ENCODE data around the gene KDM4B.
A peak's percentile ranks its signal among the peaks of the same experiment; 100 is the strongest.
"Not testable (repeated sequence)": the region's sequence is repeated elsewhere in the genome, so short reads cannot be mapped to it uniquely, and the experiment has no call there.

Gene KDM4B

DNA sequence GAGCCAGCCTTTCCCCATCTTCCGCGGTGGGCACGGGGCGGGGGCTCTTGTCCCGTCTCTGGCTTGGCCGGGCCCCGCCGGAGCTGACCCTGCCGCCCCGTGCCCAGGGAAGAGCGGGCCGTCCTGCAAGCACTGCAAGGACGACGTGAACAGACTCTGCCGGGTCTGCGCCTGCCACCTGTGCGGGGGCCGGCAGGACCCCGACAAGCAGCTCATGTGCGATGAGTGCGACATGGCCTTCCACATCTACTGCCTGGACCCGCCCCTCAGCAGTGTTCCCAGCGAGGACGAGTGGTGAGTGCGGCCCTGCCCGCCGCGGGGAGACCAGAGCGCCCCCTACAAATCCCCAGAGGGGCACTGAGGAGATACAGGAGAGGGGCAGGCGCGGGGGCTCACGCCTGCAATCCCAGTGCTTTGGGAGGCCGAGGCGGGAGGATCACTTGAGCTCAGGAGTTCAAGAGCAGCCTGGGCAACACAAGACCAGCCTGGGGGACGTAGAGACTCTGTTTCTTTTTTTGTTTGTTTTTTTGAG is 27.2 kb upstream of the KDM4B start:
- H3K27ac ChIP-seq (ENCODE audit: low read length); H3K4me3 ChIP-seq (ENCODE audit: low read length); H3K27me3 ChIP-seq (ENCODE audit: control insufficient read depth, insufficient read depth, low read length); H3K9ac ChIP-seq (ENCODE audit: low read length); H3K9me3 ChIP-seq (ENCODE audit: control insufficient read depth, low read depth, low read length); H3K4me1 ChIP-seq (ENCODE audit: control insufficient read depth, low read depth, low read length): not testable (repeated sequence)
- peaks cover 45% of the 10 kb centered on the region for H3K36me3 ChIP-seq (ENCODE audit: control insufficient read depth, low read depth, low read length)

DNA sequence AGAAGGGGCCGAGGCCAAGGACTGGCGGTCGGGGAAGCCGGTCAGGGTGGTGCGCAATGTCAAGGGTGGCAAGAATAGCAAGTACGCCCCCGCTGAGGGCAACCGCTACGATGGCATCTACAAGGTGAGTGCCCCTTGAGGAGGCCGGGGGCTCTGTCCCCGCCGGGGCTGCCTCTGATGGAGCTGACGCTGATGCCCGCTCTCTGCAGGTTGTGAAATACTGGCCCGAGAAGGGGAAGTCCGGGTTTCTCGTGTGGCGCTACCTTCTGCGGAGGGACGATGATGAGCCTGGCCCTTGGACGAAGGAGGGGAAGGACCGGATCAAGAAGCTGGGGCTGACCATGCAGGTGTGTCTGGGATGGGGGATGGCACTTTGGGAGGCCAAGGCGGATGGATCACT is 18.3 kb upstream of the KDM4B start:
- H3K36me3 ChIP-seq (ENCODE audit: control insufficient read depth, low read depth, low read length), result peaks cover 72% of the 10 kb centered on the region
- H3K9ac ChIP-seq (ENCODE audit: low read length); H3K27ac ChIP-seq (ENCODE audit: low read length); H3K4me1 ChIP-seq (ENCODE audit: control insufficient read depth, low read depth, low read length); H3K4me3 ChIP-seq (ENCODE audit: low read length); H3K9me3 ChIP-seq (ENCODE audit: control insufficient read depth, low read depth, low read length); H3K27me3 ChIP-seq (ENCODE audit: control insufficient read depth, insufficient read depth, low read length): not testable (repeated sequence)

DNA sequence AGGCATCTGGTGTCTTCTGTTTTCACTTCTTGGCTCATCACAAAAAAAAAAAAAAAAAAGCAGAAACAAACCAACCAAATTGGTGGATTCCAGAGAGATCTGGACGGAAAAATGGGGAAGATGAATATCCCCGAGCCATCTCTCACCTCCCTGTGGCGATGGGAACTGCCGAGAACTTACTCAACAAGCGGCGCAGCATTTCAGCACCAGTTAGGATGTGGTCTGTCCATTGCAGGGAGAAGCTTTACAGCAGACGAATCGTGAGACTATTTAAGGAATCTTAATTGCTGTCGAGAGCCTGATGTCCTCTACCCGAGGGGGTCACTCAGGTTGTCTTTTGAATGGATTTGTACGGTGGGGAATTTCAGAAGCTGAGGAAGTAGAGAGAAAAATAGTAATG is 17.3 kb upstream of the KDM4B start:
- H3K4me1 ChIP-seq (ENCODE audit: control insufficient read depth, low read depth, low read length), result no peaks in the 10 kb centered on the region
- H3K36me3 ChIP-seq (ENCODE audit: control insufficient read depth, low read depth, low read length), result peaks cover 70% of the 10 kb centered on the region
- H3K9ac ChIP-seq (ENCODE audit: low read length), result no peak overlapping the region
- H3K9me3 ChIP-seq (ENCODE audit: control insufficient read depth, low read depth, low read length), result no peaks in the 10 kb centered on the region
- H3K4me3 ChIP-seq (ENCODE audit: low read length), result no peak overlapping the region
- H3K27me3 ChIP-seq (ENCODE audit: control insufficient read depth, insufficient read depth, low read length), result no peaks in the 10 kb centered on the region
- no peak overlapping the region for H3K27ac ChIP-seq (ENCODE audit: low read length)

DNA sequence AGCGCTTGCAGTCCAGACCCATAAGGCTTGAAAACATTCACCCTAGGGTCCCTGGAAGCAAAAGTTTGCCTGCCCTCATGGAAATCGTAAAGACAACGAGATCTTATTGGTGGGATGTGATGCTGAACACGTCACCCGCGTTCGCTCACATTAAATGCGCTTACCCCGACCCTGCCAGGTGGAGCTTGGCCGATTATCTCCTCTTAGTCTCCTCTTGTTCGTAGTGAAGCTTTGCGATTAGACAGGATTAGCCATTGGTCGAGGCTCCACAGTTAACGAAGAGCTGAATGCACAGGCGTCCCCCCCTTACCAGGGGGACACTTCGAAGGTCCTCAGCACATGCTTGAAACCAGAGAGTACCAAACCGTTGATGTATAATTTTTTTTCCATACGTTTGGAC is 16.0 kb upstream of the KDM4B start:
- Histone ChIP-seq H3K4me3 (ENCODE audit: low read length) (no peak overlapping the region), H3K27me3 (ENCODE audit: control insufficient read depth, insufficient read depth, low read length) (no peaks in the 10 kb centered on the region), H3K36me3 (ENCODE audit: control insufficient read depth, low read depth, low read length) (peaks cover 69% of the 10 kb centered on the region), H3K4me1 (ENCODE audit: control insufficient read depth, low read depth, low read length) (no peaks in the 10 kb centered on the region), H3K9ac (ENCODE audit: low read length) (no peak overlapping the region), H3K27ac (ENCODE audit: low read length) (no peak overlapping the region), H3K9me3 (ENCODE audit: control insufficient read depth, low read depth, low read length) (no peaks in the 10 kb centered on the region)

DNA sequence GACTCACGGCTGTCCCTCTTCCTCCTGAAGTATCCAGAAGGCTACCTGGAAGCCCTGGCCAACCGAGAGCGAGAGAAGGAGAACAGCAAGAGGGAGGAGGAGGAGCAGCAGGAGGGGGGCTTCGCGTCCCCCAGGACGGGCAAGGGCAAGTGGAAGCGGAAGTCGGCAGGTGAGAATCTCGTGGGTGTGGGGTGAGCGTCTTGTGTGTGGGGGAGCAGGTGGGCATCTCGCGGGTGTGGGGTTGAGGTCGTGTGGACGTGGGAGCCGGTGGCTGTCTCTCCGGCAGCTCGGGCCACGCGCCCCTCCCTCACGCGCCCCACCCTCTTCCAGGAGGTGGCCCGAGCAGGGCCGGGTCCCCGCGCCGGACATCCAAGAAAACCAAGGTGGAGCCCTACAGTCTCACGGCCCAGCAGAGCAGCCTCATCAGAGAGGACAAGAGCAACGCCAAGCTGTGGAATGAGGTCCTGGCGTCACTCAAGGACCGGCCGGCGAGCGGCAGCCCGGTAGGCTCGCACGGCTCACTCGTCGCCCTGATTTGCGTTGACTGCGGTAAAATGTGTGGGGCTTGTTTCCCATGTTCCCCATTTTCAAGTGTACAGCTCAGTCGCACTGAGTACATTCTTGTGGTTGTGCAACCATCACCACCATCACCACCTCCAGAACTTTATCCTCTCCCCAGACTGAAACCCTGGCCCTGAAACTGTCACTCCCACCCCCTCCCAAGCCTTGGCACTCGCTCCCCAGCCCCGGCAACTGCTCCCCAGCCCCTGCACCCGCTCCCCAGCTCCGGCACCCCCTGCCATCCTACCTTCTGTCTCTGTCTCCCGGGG is 14.4 kb upstream of the KDM4B start:
- H3K27ac ChIP-seq (ENCODE audit: low read length); H3K4me1 ChIP-seq (ENCODE audit: control insufficient read depth, low read depth, low read length); H3K9me3 ChIP-seq (ENCODE audit: control insufficient read depth, low read depth, low read length); H3K27me3 ChIP-seq (ENCODE audit: control insufficient read depth, insufficient read depth, low read length); H3K9ac ChIP-seq (ENCODE audit: low read length); H3K4me3 ChIP-seq (ENCODE audit: low read length): not testable (repeated sequence)
- H3K36me3 ChIP-seq (ENCODE audit: control insufficient read depth, low read depth, low read length), result peaks cover 61% of the 10 kb centered on the region

DNA sequence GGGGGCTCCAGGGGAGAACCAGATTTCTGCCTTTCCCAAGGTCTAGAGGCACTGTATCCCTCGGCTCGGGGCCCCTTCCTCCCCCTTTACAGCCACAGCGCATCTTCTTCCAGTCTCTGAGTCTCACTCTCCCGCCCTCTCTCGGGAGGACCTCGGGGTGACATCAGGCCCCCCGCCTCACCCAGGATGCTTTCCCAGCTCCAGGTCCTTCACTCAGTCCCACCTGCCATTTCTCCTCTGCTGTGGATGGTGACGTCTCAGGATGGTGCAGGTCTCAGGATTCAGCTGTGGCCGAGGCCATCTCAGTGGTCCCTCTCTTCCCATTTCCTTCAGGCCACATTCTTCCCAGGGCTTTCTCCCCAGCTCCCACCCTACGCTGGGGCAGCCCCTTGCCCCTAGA is 13.6 kb upstream of the KDM4B start:
- Histone ChIP-seq H3K36me3 (ENCODE audit: control insufficient read depth, low read depth, low read length) (peaks cover 59% of the 10 kb centered on the region), H3K4me3 (ENCODE audit: low read length) (no peak overlapping the region), H3K9ac (ENCODE audit: low read length) (no peak overlapping the region), H3K9me3 (ENCODE audit: control insufficient read depth, low read depth, low read length) (no peaks in the 10 kb centered on the region), H3K4me1 (ENCODE audit: control insufficient read depth, low read depth, low read length) (no peaks in the 10 kb centered on the region), H3K27ac (ENCODE audit: low read length) (no peak overlapping the region), H3K27me3 (ENCODE audit: control insufficient read depth, insufficient read depth, low read length) (no peaks in the 10 kb centered on the region)

DNA sequence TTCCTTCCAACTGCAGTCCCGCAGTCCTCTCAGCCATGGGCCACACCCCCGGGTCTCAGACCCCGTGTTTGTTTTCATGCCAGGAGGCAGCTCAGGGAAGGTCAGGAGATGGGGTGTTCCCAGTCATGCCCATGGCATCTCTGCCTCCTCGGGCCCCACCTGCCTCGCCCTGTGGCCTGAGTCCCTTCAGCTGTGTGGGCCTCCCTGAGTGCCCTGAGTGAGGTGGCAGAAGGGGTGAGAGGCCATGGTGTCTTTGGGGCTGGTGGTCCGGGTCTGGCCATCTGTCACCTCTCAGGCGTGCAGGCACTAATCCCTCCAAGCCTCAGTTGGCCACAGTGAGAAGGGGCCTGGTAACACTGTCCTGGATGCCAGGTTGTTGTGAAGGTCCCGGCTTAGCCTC is 10.9 kb upstream of the KDM4B start:
- Histone ChIP-seq H3K27me3 (ENCODE audit: control insufficient read depth, insufficient read depth, low read length) (no peaks in the 10 kb centered on the region), H3K36me3 (ENCODE audit: control insufficient read depth, low read depth, low read length) (peaks cover 53% of the 10 kb centered on the region), H3K27ac (ENCODE audit: low read length) (no peak overlapping the region), H3K9me3 (ENCODE audit: control insufficient read depth, low read depth, low read length) (no peaks in the 10 kb centered on the region), H3K9ac (ENCODE audit: low read length) (no peak overlapping the region), H3K4me3 (ENCODE audit: low read length) (no peak overlapping the region), H3K4me1 (ENCODE audit: control insufficient read depth, low read depth, low read length) (no peaks in the 10 kb centered on the region)

DNA sequence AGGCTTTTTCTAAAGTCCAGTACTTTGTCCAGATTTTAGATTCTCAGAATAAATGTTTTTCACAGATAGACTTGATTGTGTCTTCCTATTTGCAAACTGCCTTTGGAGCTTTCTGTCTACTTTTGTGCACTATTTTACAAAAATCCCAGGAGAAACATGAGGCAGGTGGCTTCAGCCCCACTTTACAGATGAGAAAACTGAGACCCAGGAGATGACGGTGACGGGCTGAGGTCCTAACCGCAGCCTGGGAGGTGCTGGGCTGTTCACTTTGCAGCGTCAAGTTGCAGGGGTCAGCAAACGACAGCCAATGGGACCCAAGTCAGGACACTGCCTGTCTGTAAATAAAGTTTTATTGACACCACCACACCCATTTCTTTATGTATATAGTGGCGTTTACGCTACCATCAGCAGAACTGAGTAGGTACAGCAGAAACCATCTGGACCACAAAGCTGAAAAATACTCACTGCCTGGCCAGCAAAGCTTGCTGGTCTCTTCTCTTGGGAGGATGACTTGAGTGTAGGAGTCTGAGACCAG is 6.8 kb upstream of the KDM4B start:
- Histone ChIP-seq H3K4me1 (ENCODE audit: control insufficient read depth, low read depth, low read length) (no peaks in the 10 kb centered on the region), H3K4me3 (ENCODE audit: low read length) (no peak overlapping the region), H3K36me3 (ENCODE audit: control insufficient read depth, low read depth, low read length) (peaks cover 20% of the 10 kb centered on the region), H3K27me3 (ENCODE audit: control insufficient read depth, insufficient read depth, low read length) (no peaks in the 10 kb centered on the region), H3K9me3 (ENCODE audit: control insufficient read depth, low read depth, low read length) (no peaks in the 10 kb centered on the region), H3K9ac (ENCODE audit: low read length) (no peak overlapping the region), H3K27ac (ENCODE audit: low read length) (no peak overlapping the region)

DNA sequence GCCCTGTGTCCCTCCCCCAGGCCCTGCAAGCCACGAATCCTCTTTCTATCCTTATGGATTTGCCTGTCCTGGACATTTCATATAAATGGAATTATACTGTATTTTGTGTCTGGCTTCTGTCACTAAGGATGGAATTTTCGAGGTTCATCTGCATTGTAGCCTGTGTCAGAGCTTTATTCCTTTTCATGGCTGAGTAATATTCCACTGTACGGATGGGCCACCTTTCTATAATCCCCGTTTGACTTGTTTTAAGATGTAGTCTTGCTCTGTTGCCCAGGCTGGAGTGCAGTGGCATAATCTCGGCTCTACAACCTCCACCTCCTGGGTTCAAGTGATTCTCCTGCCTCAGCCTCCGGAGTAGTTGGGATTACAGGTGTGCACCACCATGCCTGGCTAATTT is 3.9 kb upstream of the KDM4B start:
- Histone ChIP-seq H3K4me3 (ENCODE audit: low read length) (no peak overlapping the region), H3K9me3 (ENCODE audit: control insufficient read depth, low read depth, low read length) (no peaks in the 10 kb centered on the region), H3K4me1 (ENCODE audit: control insufficient read depth, low read depth, low read length) (peaks cover 2% of the 10 kb centered on the region), H3K27ac (ENCODE audit: low read length) (no peak overlapping the region), H3K9ac (ENCODE audit: low read length) (no peak overlapping the region), H3K27me3 (ENCODE audit: control insufficient read depth, insufficient read depth, low read length) (peaks cover 5% of the 10 kb centered on the region), H3K36me3 (ENCODE audit: control insufficient read depth, low read depth, low read length) (peaks cover 10% of the 10 kb centered on the region)

DNA sequence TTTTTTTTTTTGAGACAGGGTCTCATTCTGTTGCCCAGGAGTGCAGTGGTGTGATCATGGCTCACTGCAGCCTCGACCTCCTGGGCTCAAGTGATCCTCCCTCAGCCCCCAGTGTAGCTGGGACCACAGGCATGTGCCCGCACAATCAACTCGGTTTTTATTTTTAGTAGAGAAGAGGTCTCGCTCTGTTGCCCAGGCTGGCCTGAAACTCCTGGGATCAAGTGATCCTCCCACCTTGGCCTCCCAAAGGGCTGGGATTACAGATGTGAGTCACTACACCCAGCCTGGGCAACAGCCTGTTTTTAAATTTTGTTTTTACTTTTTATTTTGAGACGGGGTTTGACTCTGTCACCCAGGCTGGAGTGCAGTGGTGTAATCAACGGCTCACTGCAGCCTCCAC is 2.3 kb upstream of the KDM4B start:
- Histone ChIP-seq H3K27ac (ENCODE audit: low read length) (no peak overlapping the region), H3K27me3 (ENCODE audit: control insufficient read depth, insufficient read depth, low read length) (peaks cover 15% of the 10 kb centered on the region), H3K9ac (ENCODE audit: low read length) (no peak overlapping the region), H3K36me3 (ENCODE audit: control insufficient read depth, low read depth, low read length) (peaks cover 10% of the 10 kb centered on the region), H3K9me3 (ENCODE audit: control insufficient read depth, low read depth, low read length) (no peaks in the 10 kb centered on the region), H3K4me3 (ENCODE audit: low read length) (no peak overlapping the region), H3K4me1 (ENCODE audit: control insufficient read depth, low read depth, low read length) (peaks cover 13% of the 10 kb centered on the region)

DNA sequence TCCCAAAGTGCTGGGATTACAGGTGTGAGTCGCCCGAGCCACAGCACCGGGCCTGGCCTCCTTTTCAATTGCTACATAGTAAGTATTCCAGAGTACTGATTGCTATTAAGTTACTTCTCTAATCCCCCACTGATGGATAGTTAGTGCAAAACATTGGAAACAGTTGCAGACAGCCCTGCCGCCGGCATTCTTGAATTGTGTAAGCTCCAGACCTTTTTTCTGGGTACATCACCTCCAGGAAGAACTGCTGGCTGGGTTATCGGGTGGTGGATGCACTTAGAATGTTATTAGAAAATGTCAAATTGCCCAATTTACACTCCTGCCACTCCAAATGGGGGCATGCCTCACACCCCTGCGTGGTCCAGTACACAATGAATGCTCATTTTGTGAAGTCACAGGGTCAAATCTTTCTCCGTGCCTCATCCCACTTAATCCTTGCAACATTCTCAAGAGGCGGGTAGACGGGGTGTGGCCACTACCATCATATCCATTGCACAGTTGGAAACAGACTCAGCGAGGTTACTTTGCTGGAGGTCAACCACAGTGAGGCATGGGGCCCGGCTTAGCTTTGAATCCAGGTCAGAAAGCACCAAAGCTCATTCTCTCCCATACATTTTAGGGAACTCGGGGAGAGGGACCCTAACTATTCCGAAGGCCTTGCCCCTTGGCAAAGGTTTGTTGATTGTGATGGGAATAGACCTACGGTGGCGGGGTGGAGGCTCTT is 1.0 kb upstream of the KDM4B start:
- Histone ChIP-seq H3K9ac (ENCODE audit: low read length) (no peak overlapping the region), H3K27me3 (ENCODE audit: control insufficient read depth, insufficient read depth, low read length) (peaks cover 15% of the 10 kb centered on the region), H3K27ac (ENCODE audit: low read length) (no peak overlapping the region), H3K4me3 (ENCODE audit: low read length) (peak overlapping the region; percentile 35), H3K9me3 (ENCODE audit: control insufficient read depth, low read depth, low read length) (no peaks in the 10 kb centered on the region), H3K36me3 (ENCODE audit: control insufficient read depth, low read depth, low read length) (no peaks in the 10 kb centered on the region), H3K4me1 (ENCODE audit: control insufficient read depth, low read depth, low read length) (peaks cover 13% of the 10 kb centered on the region)
